ENCODE results near the gene TMA7.

TMA7 gene

GRCh38 chr3:48410205-48411040 is 29.6 kb upstream of the TMA7 start:
- DNase-seq (ENCODE audit: low read depth), result no peak
- TF ChIP-seq CTCF (IDR thresholded peaks at IDR 0.05; ENCODE audit: control insufficient read depth, extremely low read depth, insufficient read depth), result no peak
- no peak overlapping the region for H3K4me3 ChIP-seq (ENCODE audit: low read depth, low read length)

- TF ChIP-seq CTCF (IDR thresholded peaks at IDR 0.05; ENCODE audit: control insufficient read depth, extremely low read depth, insufficient read depth), result no peak
- DNase-seq (ENCODE audit: low read depth), result no peak
- no peak overlapping the region for H3K4me3 ChIP-seq (ENCODE audit: low read depth, low read length)
These were observed 28.9 kb upstream of the TMA7 start for GRCh38 chr3:48411041-48411588.

GRCh38 chr3:48411606-48412374 is 28.3 kb upstream of the TMA7 start:
- no peak for DNase-seq (ENCODE audit: low read depth)

GRCh38 chr3:48412375-48413001 is 27.6 kb upstream of the TMA7 start:
- H3K4me3 ChIP-seq (ENCODE audit: low read depth, low read length), result no peak overlapping the region
- DNase-seq (ENCODE audit: low read depth), result no peak
- TF ChIP-seq CTCF (IDR thresholded peaks at IDR 0.05; ENCODE audit: control insufficient read depth, extremely low read depth, insufficient read depth), result no peak

More at GRCh38 chr3:48411606-48412374, 28.3 kb upstream of the TMA7 start:
- no peak for TF ChIP-seq CTCF (IDR thresholded peaks at IDR 0.05; ENCODE audit: control insufficient read depth, extremely low read depth, insufficient read depth)
- H3K4me3 ChIP-seq (ENCODE audit: low read depth, low read length), result no peak overlapping the region

- H3K4me3 ChIP-seq (ENCODE audit: low read depth, low read length), result no peak overlapping the region
- no peak for TF ChIP-seq CTCF (IDR thresholded peaks at IDR 0.05; ENCODE audit: control insufficient read depth, extremely low read depth, insufficient read depth)
- no peak for DNase-seq (ENCODE audit: low read depth)
These were observed 27.0 kb upstream of the TMA7 start for GRCh38 chr3:48413086-48413485.

- no peak for TF ChIP-seq CTCF (IDR thresholded peaks at IDR 0.05; ENCODE audit: control insufficient read depth, extremely low read depth, insufficient read depth)
- DNase-seq (ENCODE audit: low read depth), result no peak
- no peak overlapping the region for H3K4me3 ChIP-seq (ENCODE audit: low read depth, low read length)
These were observed 26.4 kb upstream of the TMA7 start for GRCh38 chr3:48413611-48414010.

Measured in LNCaP clone FGC (cell line).